Measurements from ENCODE around the gene THSD7A.

Gene THSD7A

GRCh38 chr7:11655642-11656041 is 176.4 kb downstream of the THSD7A start:
- TF ChIP-seq, protein P1, sequence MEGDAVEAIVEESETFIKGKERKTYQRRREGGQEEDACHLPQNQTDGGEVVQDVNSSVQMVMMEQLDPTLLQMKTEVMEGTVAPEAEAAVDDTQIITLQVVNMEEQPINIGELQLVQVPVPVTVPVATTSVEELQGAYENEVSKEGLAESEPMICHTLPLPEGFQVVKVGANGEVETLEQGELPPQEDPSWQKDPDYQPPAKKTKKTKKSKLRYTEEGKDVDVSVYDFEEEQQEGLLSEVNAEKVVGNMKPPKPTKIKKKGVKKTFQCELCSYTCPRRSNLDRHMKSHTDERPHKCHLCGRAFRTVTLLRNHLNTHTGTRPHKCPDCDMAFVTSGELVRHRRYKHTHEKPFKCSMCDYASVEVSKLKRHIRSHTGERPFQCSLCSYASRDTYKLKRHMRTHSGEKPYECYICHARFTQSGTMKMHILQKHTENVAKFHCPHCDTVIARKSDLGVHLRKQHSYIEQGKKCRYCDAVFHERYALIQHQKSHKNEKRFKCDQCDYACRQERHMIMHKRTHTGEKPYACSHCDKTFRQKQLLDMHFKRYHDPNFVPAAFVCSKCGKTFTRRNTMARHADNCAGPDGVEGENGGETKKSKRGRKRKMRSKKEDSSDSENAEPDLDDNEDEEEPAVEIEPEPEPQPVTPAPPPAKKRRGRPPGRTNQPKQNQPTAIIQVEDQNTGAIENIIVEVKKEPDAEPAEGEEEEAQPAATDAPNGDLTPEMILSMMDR (IDR thresholded peaks at IDR 0.05; ENCODE audit: low read length) = no peak
- TF ChIP-seq EZH2 (optimal IDR thresholded peaks at IDR 0.05; ENCODE audit: low read depth, low read length) = no peak
- TF ChIP-seq EZH2phosphoT487 (IDR thresholded peaks at IDR 0.05; ENCODE audit: low read length) = no peak
- Histone ChIP-seq H3K27ac (ENCODE audit: low read length) (no peak overlapping the region), H3K36me3 (replicated peaks; ENCODE audit: insufficient read depth, low read length) (no peaks in the 10 kb centered on the region), H3K79me2 (ENCODE audit: low read length) (no peaks in the 10 kb centered on the region), H3K9ac (ENCODE audit: low read length) (no peak overlapping the region), H3F3A (ENCODE audit: insufficient read depth, low read length) (no peaks in the 10 kb centered on the region), H3K4me2 (ENCODE audit: low read depth, low read length) (no peak overlapping the region), H3K9me2 (replicated peaks; ENCODE audit: insufficient read depth, low read length) (no peaks in the 10 kb centered on the region), H3K9me3 (replicated peaks; ENCODE audit: insufficient read depth, low read length) (no peaks in the 10 kb centered on the region), H2AFZ (ENCODE audit: low read length) (no peak overlapping the region), H3K4me1 (ENCODE audit: low read length) (no peaks in the 10 kb centered on the region), H4K20me1 (ENCODE audit: insufficient read depth, low read length) (no peaks in the 10 kb centered on the region), H3K4me3 (ENCODE audit: low read length) (no peak overlapping the region), H3K27me3 (replicated peaks; ENCODE audit: insufficient read depth, low read length) (no peaks in the 10 kb centered on the region)
- no peak for DNase-seq

- no peak overlapping the region for H2AFZ ChIP-seq (ENCODE audit: low read length)
- no peaks in the 10 kb centered on the region for H3K9me2 ChIP-seq (replicated peaks; ENCODE audit: insufficient read depth, low read length)
- no peak for DNase-seq
- H3K9me3 ChIP-seq (replicated peaks; ENCODE audit: insufficient read depth, low read length) = no peaks in the 10 kb centered on the region
- no peak overlapping the region for H3K27ac ChIP-seq (ENCODE audit: low read length)
- no peaks in the 10 kb centered on the region for H3K79me2 ChIP-seq (ENCODE audit: low read length)
- H3K27me3 ChIP-seq (replicated peaks; ENCODE audit: insufficient read depth, low read length) = no peaks in the 10 kb centered on the region
- TF ChIP-seq EZH2phosphoT487 (IDR thresholded peaks at IDR 0.05; ENCODE audit: low read length) (no peak), EZH2 (optimal IDR thresholded peaks at IDR 0.05; ENCODE audit: low read depth, low read length) (no peak)
- TF ChIP-seq, protein P1 (IDR thresholded peaks at IDR 0.05; ENCODE audit: low read length) = no peak
- H3K4me3 ChIP-seq (ENCODE audit: low read length) = no peak overlapping the region
- no peak overlapping the region for H3K9ac ChIP-seq (ENCODE audit: low read length)
- H3F3A ChIP-seq (ENCODE audit: insufficient read depth, low read length) = no peaks in the 10 kb centered on the region
- no peaks in the 10 kb centered on the region for H4K20me1 ChIP-seq (ENCODE audit: insufficient read depth, low read length)
- no peaks in the 10 kb centered on the region for H3K4me1 ChIP-seq (ENCODE audit: low read length)
- no peaks in the 10 kb centered on the region for H3K36me3 ChIP-seq (replicated peaks; ENCODE audit: insufficient read depth, low read length)
- H3K4me2 ChIP-seq (ENCODE audit: low read depth, low read length) = no peak overlapping the region
Measured at GRCh38 chr7:11655163-11655562, 176.8 kb downstream of the THSD7A start.

- Histone ChIP-seq H3K9ac (ENCODE audit: low read length) (no peak overlapping the region), H3K4me3 (ENCODE audit: low read length) (no peak overlapping the region), H3F3A (ENCODE audit: insufficient read depth, low read length) (no peaks in the 10 kb centered on the region), H3K36me3 (replicated peaks; ENCODE audit: insufficient read depth, low read length) (no peaks in the 10 kb centered on the region), H4K20me1 (ENCODE audit: insufficient read depth, low read length) (no peaks in the 10 kb centered on the region), H3K4me1 (ENCODE audit: low read length) (no peaks in the 10 kb centered on the region), H3K79me2 (ENCODE audit: low read length) (no peaks in the 10 kb centered on the region), H3K27me3 (replicated peaks; ENCODE audit: insufficient read depth, low read length) (no peaks in the 10 kb centered on the region), H2AFZ (ENCODE audit: low read length) (no peak overlapping the region), H3K27ac (ENCODE audit: low read length) (no peak overlapping the region), H3K4me2 (ENCODE audit: low read depth, low read length) (no peak overlapping the region), H3K9me2 (replicated peaks; ENCODE audit: insufficient read depth, low read length) (no peaks in the 10 kb centered on the region), H3K9me3 (replicated peaks; ENCODE audit: insufficient read depth, low read length) (no peaks in the 10 kb centered on the region)
- DNase-seq = peak; percentile 14
- TF ChIP-seq, protein P1 (IDR thresholded peaks at IDR 0.05; ENCODE audit: low read length) = no peak
- TF ChIP-seq EZH2phosphoT487 (IDR thresholded peaks at IDR 0.05; ENCODE audit: low read length) = no peak
- no peak for TF ChIP-seq EZH2 (optimal IDR thresholded peaks at IDR 0.05; ENCODE audit: low read depth, low read length)
Measured at GRCh38 chr7:11650500-11650899, 181.5 kb downstream of the THSD7A start.
